GM19468 (cell line): ENCODE results near the gene C5orf15.
A peak's percentile ranks its signal among the peaks of the same experiment; 100 is the strongest.

Source experiments
- ATAC-seq: cut with Tn5 transposase; IDR thresholded peaks from one replicate; pipeline ENCODE4 v1.9.1; 2021; ENCODE audit warnings: mild to moderate bottlenecking, moderate library complexity, moderate number of reproducible peaks; ENCODE audit not compliant: unreplicated experiment; ENCODE audit errors: extremely low read depth

The C5orf15 gene

GRCh38 chr5:133968204-133968980 is at the start of gene C5orf15:
Gene C5orf15, minus strand, starts transcription at chr5:133968625. Its CDS starts 41 bp downstream, at chr5:133968584.
- ATAC-seq, result peak; percentile 90

GRCh38 chr5:134008266-134008749 is 39.9 kb upstream of the C5orf15 start:
- ATAC-seq, result no peak

GRCh38 chr5:134007581-134008265 is 39.3 kb upstream of the C5orf15 start:
- no peak for ATAC-seq

GRCh38 chr5:134006115-134006514 is 37.7 kb upstream of the C5orf15 start:
- no peak for ATAC-seq

GRCh38 chr5:134005417-134006061 is 37.1 kb upstream of the C5orf15 start:
- no peak for ATAC-seq

GRCh38 chr5:134004626-134005416 is 36.4 kb upstream of the C5orf15 start, which contains the start of gene VDAC1:
Gene VDAC1, minus strand, starts transcription at chr5:134004975. Its CDS starts 11,963 bp downstream, at chr5:133993012.
- ATAC-seq, result peak; percentile 36

- peak; percentile 9 for ATAC-seq
Measured at GRCh38 chr5:134003817-134004625, 35.6 kb upstream of the C5orf15 start.

GRCh38 chr5:134003064-134003816 is 34.8 kb upstream of the C5orf15 start:
- no peak for ATAC-seq

- no peak for ATAC-seq
Measured at GRCh38 chr5:134001938-134002731, 33.7 kb upstream of the C5orf15 start.

- ATAC-seq, result no peak
Measured at GRCh38 chr5:134000696-134001453, 32.5 kb upstream of the C5orf15 start.

GRCh38 chr5:134000091-134000511 is 31.7 kb upstream of the C5orf15 start:
- ATAC-seq, result no peak

GRCh38 chr5:133998807-133999206 is 30.4 kb upstream of the C5orf15 start:
- no peak for ATAC-seq

- ATAC-seq, result no peak
Measured at GRCh38 chr5:133998042-133998441, 29.6 kb upstream of the C5orf15 start.

GRCh38 chr5:133996683-133997252 is 28.3 kb upstream of the C5orf15 start:
- no peak for ATAC-seq

GRCh38 chr5:133995883-133996563 is 27.6 kb upstream of the C5orf15 start:
- no peak for ATAC-seq

- ATAC-seq, result no peak
Measured at GRCh38 chr5:133995341-133995740, 26.9 kb upstream of the C5orf15 start.
